NT2/D1 (cell line): ENCODE data around the gene CCN2.

Experiments used
- SUZ12 ChIP-seq: IDR thresholded peaks from 2 replicates; pipeline ENCODE4 v1.6.1; 2011; ENCODE audit not compliant: insufficient read length, insufficient read depth; ENCODE audit errors: extremely low read depth
- YY1 ChIP-seq: IDR thresholded peaks from 2 replicates; pipeline ENCODE4 v1.6.1; 2011; ENCODE audit not compliant: insufficient read length, insufficient read depth

DNA sequence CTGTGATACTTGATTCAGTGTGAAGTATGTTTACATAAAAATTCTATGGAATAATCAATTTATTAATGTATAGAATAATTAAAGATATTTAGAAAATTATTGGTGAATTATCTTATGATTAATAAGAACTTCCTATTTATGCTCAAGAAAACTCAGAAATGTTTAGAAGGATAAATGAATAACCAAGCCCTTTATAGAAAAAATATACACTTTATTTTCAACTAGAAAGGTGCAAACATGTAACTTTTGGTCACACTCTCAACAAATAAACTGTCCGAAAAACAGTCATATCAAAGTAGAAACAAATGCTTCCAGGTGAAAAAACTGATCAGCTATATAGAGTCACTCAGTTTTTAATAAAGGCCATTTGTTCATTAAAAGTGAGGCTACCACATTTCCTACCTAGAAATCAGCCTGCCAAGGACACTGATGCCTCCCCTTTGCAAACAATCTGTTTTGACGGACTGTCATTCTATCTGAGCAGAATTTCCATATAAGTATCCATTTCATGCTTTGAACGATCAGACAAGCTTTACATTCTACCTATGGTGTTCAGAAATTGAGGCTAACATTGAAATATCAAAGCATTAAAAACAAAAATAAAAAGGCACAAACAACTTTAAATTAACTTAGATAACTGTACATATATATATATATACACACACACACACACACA lies 3.0 kb downstream of the CCN2 start:
- TF ChIP-seq YY1, result no peak
- no peak for TF ChIP-seq SUZ12
